ENCODE measurements around the gene SNX32. TPM values are rescaled to one million over a fixed set of nuclear protein-coding genes. Genes with fewer than 3 reads are reported as not detected.

Gene SNX32
- total and polyA plus RNA-seq, 9 of the 15 experiments (the other 6 are each of a cell fraction or from before 2014, with no cell fraction given): 0.03 TPM; not detected in 7

DNA sequence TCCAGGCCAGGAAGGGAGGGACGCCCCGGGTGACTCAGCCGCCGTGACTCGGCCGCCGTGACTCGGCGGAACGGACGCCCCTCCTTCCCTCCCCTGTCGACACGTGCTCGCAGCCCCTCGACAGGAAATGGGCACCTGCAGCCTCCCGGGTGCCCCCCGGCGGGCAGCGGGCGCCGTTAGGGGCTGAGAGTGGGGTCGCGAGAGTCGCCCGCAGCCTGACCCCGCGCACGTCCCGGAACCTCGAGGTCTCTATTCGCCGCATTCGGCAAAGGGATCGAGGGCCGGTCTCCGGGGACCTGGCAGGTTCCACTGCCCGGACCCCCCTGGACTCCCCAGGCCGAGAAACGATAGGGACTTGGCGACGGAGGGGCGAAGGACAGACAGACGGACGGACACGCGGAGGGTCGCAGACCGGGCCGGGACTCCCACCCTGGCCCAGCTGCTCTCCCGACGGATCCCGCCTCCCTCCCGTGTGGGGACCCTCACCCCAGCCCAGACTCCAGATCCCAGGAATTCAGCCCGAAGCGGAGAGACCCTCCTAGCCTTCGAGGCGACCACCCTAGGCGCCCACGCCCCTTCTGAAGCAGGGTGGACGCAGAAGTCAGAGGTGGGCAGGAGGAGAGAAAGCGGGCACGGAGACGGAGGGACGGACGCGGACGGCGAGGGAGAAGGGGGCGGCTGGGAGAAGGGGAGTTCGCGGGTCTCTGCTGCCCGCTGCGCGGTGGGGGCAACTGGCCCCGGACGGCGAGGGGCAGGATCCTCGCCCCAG, 65.8 kb downstream of the SNX32 start (continued):
- no peak for TF ChIP-seq EZH2 (IDR thresholded peaks at IDR 0.05; ENCODE audit: borderline replicate concordance, low read depth, low read length)
- no peak for TF ChIP-seq ZNF280B (CRISPR knock-in tag; IDR thresholded peaks at IDR 0.05)
- peak; percentile 42; the same call in 1 of the 2 replicates for TF ChIP-seq RAD51 (IDR thresholded peaks at IDR 0.05; ENCODE audit: borderline replicate concordance, low read depth)
- no peak for TF ChIP-seq TEAD2 (tag; IDR thresholded peaks at IDR 0.05)
- TF ChIP-seq, protein P1, sequence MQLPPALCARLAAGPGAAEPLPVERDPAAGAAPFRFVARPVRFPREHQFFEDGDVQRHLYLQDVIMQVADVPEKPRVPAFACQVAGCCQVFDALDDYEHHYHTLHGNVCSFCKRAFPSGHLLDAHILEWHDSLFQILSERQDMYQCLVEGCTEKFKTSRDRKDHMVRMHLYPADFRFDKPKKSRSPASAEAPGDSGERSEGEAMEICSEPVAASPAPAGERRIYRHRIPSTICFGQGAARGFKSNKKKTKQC (CRISPR knock-in tag; IDR thresholded peaks at IDR 0.05): no peak; the same call in 1 of the 2 replicates
- no peak for TF ChIP-seq CBX5 (IDR thresholded peaks at IDR 0.05; ENCODE audit: borderline replicate concordance, low read depth)
- TF ChIP-seq ZNF507 (tag; conservative IDR thresholded peaks at IDR 0.05): no peak
- TF ChIP-seq SRSF9 (IDR thresholded peaks at IDR 0.05; ENCODE audit: borderline replicate concordance, low read depth, low read length): no peak
- no peak for TF ChIP-seq NR2C2 (CRISPR knock-in tag; IDR thresholded peaks at IDR 0.05)
- TF ChIP-seq NR2C2 (tag; IDR thresholded peaks at IDR 0.05): peak; percentile 68; the same call in 1 of the 2 replicates
- no peak for TF ChIP-seq NCOA4 (IDR thresholded peaks at IDR 0.05; ENCODE audit: partially characterized antibody)
- peak; percentile 98 for TF ChIP-seq MYC (IDR thresholded peaks at IDR 0.05; ENCODE audit: low read depth, low read length)
- peak; percentile 94 for TF ChIP-seq MYC (CRISPR knock-in tag; IDR thresholded peaks at IDR 0.05; ENCODE audit: borderline replicate concordance, low read depth)
- TF ChIP-seq ZBTB1 (CRISPR knock-in tag; IDR thresholded peaks at IDR 0.05; ENCODE audit: borderline replicate concordance, low read depth): peak; percentile 83
- no peak for TF ChIP-seq KLF10 (CRISPR knock-in tag; IDR thresholded peaks at IDR 0.05)
- TF ChIP-seq YY1 (IDR thresholded peaks at IDR 0.05; ENCODE audit: borderline replicate concordance in 1 of 3, control insufficient read depth in 1 of 3, extremely low read depth in 1 of 3, insufficient read depth in 3 of 3, insufficient read length in 1 of 3, insufficient replicate concordance in 2 of 3, low read depth in 1 of 3, low read length in 2 of 3): peak in 2 of 3 experiments; percentile 27 to 36
- TF ChIP-seq ZKSCAN8 (CRISPR knock-in tag; IDR thresholded peaks at IDR 0.05): no peak
- TF ChIP-seq ZNF764 (CRISPR knock-in tag; IDR thresholded peaks at IDR 0.05; ENCODE audit: low read depth): no peak
- peak in 1 of 2 experiments; percentile 70; a peak in 1 of 3 replicates for TF ChIP-seq CBX3 (IDR thresholded peaks at IDR 0.05; ENCODE audit: borderline replicate concordance in 1 of 2, low read length in 2 of 2)
- TF ChIP-seq MIER1 (IDR thresholded peaks at IDR 0.05; ENCODE audit: low read depth): 0 out of 2 replicates have a peak, but pooled peaks have one; percentile 39
- TF ChIP-seq GABPA (tag; conservative IDR thresholded peaks at IDR 0.05; ENCODE audit: low read depth): peak; percentile 70
- peak; percentile 96 for TF ChIP-seq C11orf30 (IDR thresholded peaks at IDR 0.05; ENCODE audit: low read depth)
- TF ChIP-seq MTA3 (IDR thresholded peaks at IDR 0.05; ENCODE audit: borderline replicate concordance): peak; percentile 87; the same call in 1 of the 2 replicates
- TF ChIP-seq NEUROD1 (IDR thresholded peaks at IDR 0.05; ENCODE audit: borderline replicate concordance, low read depth, low read length, partially characterized antibody): peak; percentile 76
- peak; percentile 98 for TF ChIP-seq FIP1L1 (IDR thresholded peaks at IDR 0.05; ENCODE audit: low read depth, low read length, poor library complexity, severe bottlenecking)
- TF ChIP-seq ZNF184 (CRISPR knock-in tag; IDR thresholded peaks at IDR 0.05): no peak
